Peyer's patch (tissue), 4 donors: ENCODE results near the gene CDH2. TPM values are rescaled to one million over a fixed set of nuclear protein-coding genes. Genes with fewer than 3 reads are reported as not detected.

ENCODE experiments used
- DNase-seq, 3 donors: peaks; one replicate each; pipeline ENCODE4 v3.0.0-alpha.2; 2017 to 2019
- H3K27ac ChIP-seq, 4 donors: fragments of 200-600 bp; sonication (generic); one replicate each; pipeline ENCODE4 v1.5.1; 2016 to 2019
- H3K27me3 ChIP-seq, 2 donors: fragments of 200-600 bp; sonication (generic); one replicate each; pipeline ENCODE4 v1.5.1; 2019
- H3K36me3 ChIP-seq, 3 donors: fragments of 200-600 bp; sonication (generic); one replicate each; pipeline ENCODE4 v1.5.1; 2016 to 2019
- H3K4me1 ChIP-seq, 4 donors: fragments of 200-600 bp; sonication (generic); one replicate each; pipeline ENCODE4 v1.5.1; 2016 to 2019
- H3K4me3 ChIP-seq, 4 donors: fragments of 200-600 bp; sonication (generic); 1 replicate in 3 of 4; 2 replicates in 1 of 4; pipeline ENCODE4 v1.5.1; 2016 to 2019; ENCODE audit warnings: mild to moderate bottlenecking in 1 of 4
- H3K9me3 ChIP-seq, 4 donors: fragments of 200-600 bp; sonication (generic); one replicate each; pipeline ENCODE4 v1.5.1; 2016 to 2019; ENCODE audit warnings: mild to moderate bottlenecking in 1 of 4
- POLR2A ChIP-seq, 2 donors: fragments of 450-650 bp; IDR thresholded peaks; one replicate each; pipeline ENCODE4 v1.5.1; 2017; ENCODE audit warnings: antibody characterized with exemption in 2 of 2, mild to moderate bottlenecking in 2 of 2, moderate library complexity in 2 of 2
- total RNA-seq, 4 donors: library from RNA; depleted of rRNA; stranded (reverse); fragments of >200 nt; gene quantifications; one replicate each; pipeline ENCODE4 v1.1.0, GENCODE V29; 2016
- TF ChIP-seq, protein P1 (sequence below), 6 experiments: fragments of 450-650 bp in 4 of 6; fragments of 200-600 bp in 2 of 6; sonication (generic) in 1 of 6; IDR thresholded peaks; one replicate each; pipeline ENCODE4 v1.5.1; 2017 to 2019; ENCODE audit warnings: antibody characterized with exemption in 6 of 6, mild to moderate bottlenecking in 3 of 6, moderate library complexity in 1 of 6

CDH2 gene
- total RNA-seq, 4 donors from 2014 or later = 0.66 to 1.3 TPM; not detected in 2

GRCh38 chr18:28004606-28005005, 172.3 kb downstream of the CDH2 start:
- Histone ChIP-seq H3K27ac (no peak overlapping the region), H3K36me3 (no peaks in the 10 kb centered on the region), H3K4me3 (no peak overlapping the region), H3K9me3 (no peaks in the 10 kb centered on the region), H3K27me3 (no peaks in the 10 kb centered on the region), H3K4me1 (no peaks in the 10 kb centered on the region)
- no peak for TF ChIP-seq POLR2A (IDR thresholded peaks at IDR 0.05)
- TF ChIP-seq, protein P1, sequence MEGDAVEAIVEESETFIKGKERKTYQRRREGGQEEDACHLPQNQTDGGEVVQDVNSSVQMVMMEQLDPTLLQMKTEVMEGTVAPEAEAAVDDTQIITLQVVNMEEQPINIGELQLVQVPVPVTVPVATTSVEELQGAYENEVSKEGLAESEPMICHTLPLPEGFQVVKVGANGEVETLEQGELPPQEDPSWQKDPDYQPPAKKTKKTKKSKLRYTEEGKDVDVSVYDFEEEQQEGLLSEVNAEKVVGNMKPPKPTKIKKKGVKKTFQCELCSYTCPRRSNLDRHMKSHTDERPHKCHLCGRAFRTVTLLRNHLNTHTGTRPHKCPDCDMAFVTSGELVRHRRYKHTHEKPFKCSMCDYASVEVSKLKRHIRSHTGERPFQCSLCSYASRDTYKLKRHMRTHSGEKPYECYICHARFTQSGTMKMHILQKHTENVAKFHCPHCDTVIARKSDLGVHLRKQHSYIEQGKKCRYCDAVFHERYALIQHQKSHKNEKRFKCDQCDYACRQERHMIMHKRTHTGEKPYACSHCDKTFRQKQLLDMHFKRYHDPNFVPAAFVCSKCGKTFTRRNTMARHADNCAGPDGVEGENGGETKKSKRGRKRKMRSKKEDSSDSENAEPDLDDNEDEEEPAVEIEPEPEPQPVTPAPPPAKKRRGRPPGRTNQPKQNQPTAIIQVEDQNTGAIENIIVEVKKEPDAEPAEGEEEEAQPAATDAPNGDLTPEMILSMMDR (IDR thresholded peaks at IDR 0.05) = no peak
- no peak for DNase-seq

- Histone ChIP-seq H3K9me3 (no peaks in the 10 kb centered on the region), H3K27ac (no peak overlapping the region), H3K36me3 (no peaks in the 10 kb centered on the region), H3K4me1 (no peaks in the 10 kb centered on the region), H3K27me3 (no peaks in the 10 kb centered on the region), H3K4me3 (no peak overlapping the region)
- TF ChIP-seq POLR2A (IDR thresholded peaks at IDR 0.05) = no peak
- TF ChIP-seq, protein P1 (IDR thresholded peaks at IDR 0.05) = no peak
- no peak for DNase-seq
Measured at GRCh38 chr18:28003451-28003850, 173.5 kb downstream of the CDH2 start.

- H3K4me3 ChIP-seq = no peak overlapping the region
- DNase-seq = no peak
- H3K9me3 ChIP-seq = no peaks in the 10 kb centered on the region
- TF ChIP-seq POLR2A (IDR thresholded peaks at IDR 0.05) = no peak
- TF ChIP-seq, protein P1 (IDR thresholded peaks at IDR 0.05) = no peak
- H3K27me3 ChIP-seq = no peaks in the 10 kb centered on the region
- no peak overlapping the region for H3K27ac ChIP-seq
- no peaks in the 10 kb centered on the region for H3K36me3 ChIP-seq
- no peaks in the 10 kb centered on the region for H3K4me1 ChIP-seq
Measured at GRCh38 chr18:28002841-28003240, 174.1 kb downstream of the CDH2 start.

DNA sequence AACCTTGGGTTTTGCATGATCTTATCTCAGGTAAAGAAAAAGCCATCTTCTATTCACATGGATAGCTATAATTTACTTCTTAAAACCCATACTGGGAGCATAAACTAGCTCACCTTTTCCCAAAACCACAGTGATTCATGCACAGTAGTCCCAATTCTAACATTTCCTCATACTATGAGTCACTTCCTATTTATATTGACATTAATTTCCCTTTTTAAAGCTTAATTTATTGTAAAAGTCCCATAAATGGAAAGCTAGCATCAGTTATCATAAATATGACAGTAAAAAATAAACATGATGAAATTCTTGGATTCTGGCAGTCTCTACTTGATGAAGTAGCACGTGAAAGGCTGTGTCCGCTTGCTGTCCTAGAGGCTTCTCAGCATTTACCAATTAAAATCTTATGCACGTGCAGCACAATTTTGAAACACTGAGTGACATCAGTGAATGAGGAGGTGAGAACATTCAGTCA, 180.1 kb downstream of the CDH2 start:
- no peak for DNase-seq
- H3K4me3 ChIP-seq = no peak overlapping the region
- no peaks in the 10 kb centered on the region for H3K4me1 ChIP-seq
- TF ChIP-seq, protein P1 (IDR thresholded peaks at IDR 0.05) = no peak
- TF ChIP-seq POLR2A (IDR thresholded peaks at IDR 0.05) = no peak
- H3K27ac ChIP-seq = no peak overlapping the region
- no peaks in the 10 kb centered on the region for H3K9me3 ChIP-seq
- no peaks in the 10 kb centered on the region for H3K36me3 ChIP-seq
- no peaks in the 10 kb centered on the region for H3K27me3 ChIP-seq

GRCh38 chr18:27995770-27996502, 181.0 kb downstream of the CDH2 start:
- H3K27me3 ChIP-seq = no peaks in the 10 kb centered on the region
- no peaks in the 10 kb centered on the region for H3K4me1 ChIP-seq
- H3K4me3 ChIP-seq = no peak overlapping the region
- no peaks in the 10 kb centered on the region for H3K9me3 ChIP-seq
- DNase-seq = no peak
- H3K36me3 ChIP-seq = no peaks in the 10 kb centered on the region
- no peak overlapping the region for H3K27ac ChIP-seq
- TF ChIP-seq POLR2A (IDR thresholded peaks at IDR 0.05) = no peak
- TF ChIP-seq, protein P1 (IDR thresholded peaks at IDR 0.05) = no peak
